GM18502 (cell line): ENCODE measurements around the gene XCL1.

ENCODE experiments used
- ATAC-seq: cut with Tn5 transposase; IDR thresholded peaks from one replicate; pipeline ENCODE4 v1.9.1; 2021; ENCODE audit warnings: mild to moderate bottlenecking; ENCODE audit not compliant: unreplicated experiment, poor library complexity

Gene XCL1

DNA sequence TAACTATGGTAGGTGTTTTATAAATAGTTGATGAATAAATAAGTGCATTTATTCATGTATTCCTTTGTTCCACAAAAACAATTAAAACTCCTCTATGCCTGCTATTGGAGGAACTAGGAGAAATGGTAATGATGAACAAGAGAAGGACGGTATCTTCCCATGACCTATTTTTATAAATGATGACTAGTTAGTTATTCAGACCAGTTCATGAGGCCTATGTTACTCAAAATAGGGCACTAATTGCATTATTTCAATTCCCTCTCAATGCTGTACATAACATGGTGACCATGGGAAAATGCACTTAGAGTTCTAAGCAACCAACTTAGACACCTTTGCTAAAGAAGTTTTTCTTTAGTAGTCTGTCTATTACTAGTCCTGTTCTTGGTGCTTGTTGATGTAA is 53.1 kb downstream of the XCL1 start:
- no peak for ATAC-seq
